Activated CD4-positive, CD25-positive, alpha-beta regulatory T cell treated with anti-CD3 and anti-CD28 coated beads, Interleukin-2, amount 50 U/mL, for 16 hours (primary cell): ENCODE measurements around the gene KRT9.
"Not testable (repeated sequence)": the region's sequence is repeated elsewhere in the genome, so short reads cannot be mapped to it uniquely, and the experiment has no call there.

Experiments used
- DNase-seq: peaks from one replicate; pipeline ENCODE4 v3.0.0-alpha.2; 2020; ENCODE audit warnings: low read depth, low spot score

The KRT9 gene

GRCh38 chr17:41571561-41572434, at the start of gene KRT9:
Gene KRT9 (minus strand): TSS chr17:41572059. CDS start chr17:41571992, 67 bp downstream.
- DNase-seq = no peak

- DNase-seq = not testable (repeated sequence)
Measured at GRCh38 chr17:41621435-41621817, 49.6 kb upstream of the KRT9 start.

DNA sequence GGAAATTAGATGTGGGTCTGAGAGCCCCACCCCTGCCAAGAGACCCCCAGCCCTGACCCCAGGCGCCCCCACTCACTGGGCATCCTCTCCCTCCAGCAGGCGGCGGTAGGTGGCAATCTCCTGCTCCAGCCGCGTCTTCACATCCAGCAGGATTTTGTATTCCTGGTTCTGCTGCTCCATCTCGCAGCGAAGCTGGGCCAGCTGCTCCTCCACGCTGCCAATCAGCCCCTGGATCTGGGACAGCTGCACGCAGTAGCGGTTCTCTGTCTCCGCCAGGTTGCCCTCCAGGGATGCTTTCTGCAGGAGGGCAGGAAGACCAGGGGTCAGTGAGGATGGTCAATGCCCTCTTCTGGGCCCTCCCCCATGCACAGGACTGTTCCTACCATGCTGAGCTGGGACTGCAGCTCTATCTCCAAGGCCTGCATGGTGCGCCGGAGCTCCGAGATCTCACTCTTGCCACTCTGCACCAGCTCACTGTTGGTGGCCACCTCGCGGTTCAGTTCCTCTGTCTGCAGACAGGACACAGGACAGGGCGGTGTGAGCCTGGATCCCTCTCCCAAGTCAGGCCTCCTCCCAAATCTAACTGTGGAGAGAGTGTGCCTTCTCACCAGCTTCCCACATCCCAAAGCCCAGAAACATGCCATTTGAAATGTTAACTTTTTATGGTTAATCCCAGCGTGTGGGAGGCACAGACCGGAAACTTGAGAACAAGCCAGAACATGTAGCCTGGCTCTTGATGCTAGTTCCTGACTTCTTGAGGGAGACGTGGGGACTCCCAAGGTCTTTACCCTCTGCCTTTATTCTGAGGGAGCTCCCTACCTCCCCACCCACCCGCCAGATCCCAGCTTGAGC, 49.0 kb upstream of the KRT9 start:
- DNase-seq = no peak

GRCh38 chr17:41619927-41620582, 48.2 kb upstream of the KRT9 start:
- not testable (repeated sequence) for DNase-seq

DNA sequence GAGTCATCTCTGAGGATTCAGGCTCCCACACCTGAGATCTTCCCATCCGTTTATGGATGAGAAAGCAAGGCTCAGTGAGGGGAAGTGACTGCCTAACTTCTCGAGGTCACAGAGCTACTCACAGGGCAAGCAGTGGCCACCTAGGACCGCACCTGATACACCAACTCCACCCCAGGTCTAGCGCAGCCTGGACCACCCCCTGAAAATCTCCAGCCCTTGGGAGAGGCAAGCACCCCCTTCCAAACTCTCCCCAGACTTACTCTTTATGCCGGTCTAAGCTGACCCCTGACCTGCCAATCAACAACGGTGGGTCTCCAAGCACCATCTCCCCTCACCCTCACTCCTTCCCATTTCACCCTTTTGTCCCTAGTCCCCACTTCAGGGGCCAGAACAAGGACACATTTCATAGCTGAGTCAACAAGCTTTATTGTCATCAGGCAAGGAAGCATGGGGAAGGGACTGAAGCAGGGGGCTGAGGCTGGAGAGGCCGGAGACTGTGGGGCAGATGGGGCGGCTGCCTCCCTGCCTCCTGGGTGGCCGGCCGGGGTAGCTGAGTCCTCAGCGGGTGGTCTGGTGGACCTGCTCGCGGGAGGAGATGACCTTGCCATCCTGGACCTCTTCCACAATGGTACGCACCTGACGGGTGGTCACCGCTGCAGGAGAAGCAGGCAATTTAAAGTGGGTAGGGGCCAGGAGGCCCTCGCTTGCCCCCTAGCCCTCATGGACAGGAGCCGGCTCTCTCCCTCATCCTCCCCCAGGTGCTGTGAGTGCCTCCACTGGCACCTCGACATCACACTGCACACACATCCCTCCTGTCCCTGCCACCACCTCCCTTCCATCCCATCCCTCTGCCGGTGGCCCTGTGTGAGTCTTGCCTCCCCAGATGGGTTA, 47.4 kb upstream of the KRT9 start:
- DNase-seq = no peak

DNA sequence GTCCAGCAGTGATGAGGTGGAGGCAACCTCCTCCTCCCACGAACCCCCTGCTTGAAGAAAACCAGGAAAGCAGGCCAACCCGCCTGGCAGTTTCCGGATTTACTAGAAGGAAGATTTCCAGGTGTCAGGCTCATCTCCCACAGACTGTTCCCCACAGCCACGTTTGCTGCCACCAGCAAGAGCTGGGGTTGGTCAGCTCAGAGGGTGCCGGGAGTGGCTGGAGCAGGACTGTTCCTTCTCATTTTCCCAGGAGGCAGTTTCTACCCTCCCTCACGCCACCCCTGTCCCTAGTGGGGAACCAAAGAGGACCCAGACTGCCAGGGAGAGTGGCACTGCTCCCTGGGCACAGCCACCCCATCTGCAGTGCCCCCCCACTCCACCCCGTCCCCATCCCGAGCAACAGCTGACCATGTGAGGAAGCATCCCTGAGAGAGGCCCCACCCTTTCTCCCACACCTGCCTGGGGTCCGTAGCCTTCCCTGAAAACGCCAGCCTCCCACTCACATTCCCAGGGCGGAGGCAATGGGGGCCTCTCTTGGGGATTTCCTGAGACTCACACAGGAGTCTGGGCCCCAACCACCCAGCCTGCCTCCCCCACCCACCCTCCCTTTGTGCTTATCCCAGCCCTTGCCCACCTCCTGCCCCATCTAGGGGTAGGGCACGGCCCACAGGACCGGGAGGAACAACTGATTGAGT, 46.6 kb upstream of the KRT9 start:
- no peak for DNase-seq

DNA sequence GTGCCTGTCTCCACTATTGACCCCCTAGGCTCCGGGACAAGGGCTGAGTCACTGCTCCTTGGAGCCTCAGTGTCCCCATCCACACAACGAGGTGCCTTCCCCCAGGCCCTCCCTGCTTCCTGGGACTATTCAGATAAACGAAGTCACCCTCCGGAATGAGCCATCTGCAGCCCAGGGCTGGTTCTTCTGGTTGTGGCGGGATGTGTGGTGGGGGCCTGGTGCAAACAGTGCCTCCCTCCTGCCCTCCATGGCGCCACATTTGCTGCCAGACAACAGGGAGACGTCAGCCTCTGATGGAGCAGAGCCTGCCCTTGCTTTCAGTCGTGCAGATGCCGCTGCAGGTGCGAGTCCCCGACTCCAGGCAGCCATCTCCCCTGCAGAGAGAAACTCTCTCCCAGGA, 45.8 kb upstream of the KRT9 start:
- DNase-seq = no peak

DNA sequence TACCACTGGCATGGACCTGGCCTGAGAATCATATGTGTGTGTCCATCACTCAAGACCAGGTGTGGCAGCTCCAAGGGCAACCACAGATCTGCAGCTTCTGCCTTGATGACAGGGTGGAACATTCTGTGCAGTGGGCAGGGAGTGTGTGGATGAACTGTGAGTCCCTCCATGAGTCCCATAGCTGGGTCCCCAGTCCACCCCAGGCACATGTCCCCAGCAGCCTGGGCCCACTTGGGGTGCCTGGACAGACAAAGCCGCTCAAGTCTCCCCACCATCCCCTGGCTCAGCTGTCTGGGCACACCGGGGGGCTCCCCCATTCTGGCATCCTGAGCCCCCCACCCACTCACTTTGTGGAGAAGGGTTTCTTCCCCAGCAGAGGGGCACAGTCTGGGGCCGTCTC, 45.3 kb upstream of the KRT9 start:
- DNase-seq = no peak

- DNase-seq = not testable (repeated sequence)
Measured at GRCh38 chr17:41616486-41616885, 44.6 kb upstream of the KRT9 start.

- no peak for DNase-seq
Measured at GRCh38 chr17:41615454-41615853, 43.6 kb upstream of the KRT9 start.

DNA sequence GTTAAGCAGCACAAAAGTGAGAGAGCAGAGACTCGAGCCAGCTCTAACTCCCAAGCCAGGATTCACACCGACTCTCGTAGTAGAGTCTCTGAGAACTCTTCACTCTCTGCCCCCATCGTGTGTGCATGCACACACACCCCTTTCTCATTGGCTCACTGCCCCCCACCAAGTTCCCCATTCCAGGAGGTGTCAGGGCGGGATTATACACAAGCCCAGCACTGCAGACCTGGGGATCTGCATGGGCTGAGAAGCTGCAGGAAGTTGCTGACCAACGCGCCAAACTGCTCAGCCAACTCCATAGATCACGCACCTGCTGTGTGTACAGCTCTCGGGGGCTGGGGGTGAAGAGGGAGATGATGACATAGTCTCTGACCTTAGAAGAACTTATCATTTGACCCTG, 42.9 kb upstream of the KRT9 start:
- not testable (repeated sequence) for DNase-seq

DNA sequence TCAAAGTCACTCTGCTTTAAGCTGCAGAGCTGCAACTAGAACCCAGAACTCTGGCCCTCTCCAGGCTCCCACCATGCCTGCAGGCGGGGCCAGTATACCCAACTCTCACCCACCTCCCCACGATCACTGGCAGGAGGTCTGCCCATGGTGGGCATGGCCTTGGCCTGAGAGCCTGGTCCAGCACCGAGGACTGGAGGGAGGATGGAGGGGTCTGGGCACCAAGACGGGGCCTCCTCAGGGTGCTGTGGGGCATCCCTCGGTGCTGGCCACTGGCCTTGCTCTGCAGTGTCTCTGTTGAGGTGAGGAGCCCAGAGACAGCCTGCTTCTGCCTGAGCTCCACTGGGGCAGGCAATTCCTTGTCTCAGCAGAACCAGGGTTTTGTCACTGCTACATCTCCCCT, 42.2 kb upstream of the KRT9 start:
- no peak for DNase-seq

- no peak for DNase-seq
Measured at GRCh38 chr17:41613277-41614082, 41.6 kb upstream of the KRT9 start.

DNA sequence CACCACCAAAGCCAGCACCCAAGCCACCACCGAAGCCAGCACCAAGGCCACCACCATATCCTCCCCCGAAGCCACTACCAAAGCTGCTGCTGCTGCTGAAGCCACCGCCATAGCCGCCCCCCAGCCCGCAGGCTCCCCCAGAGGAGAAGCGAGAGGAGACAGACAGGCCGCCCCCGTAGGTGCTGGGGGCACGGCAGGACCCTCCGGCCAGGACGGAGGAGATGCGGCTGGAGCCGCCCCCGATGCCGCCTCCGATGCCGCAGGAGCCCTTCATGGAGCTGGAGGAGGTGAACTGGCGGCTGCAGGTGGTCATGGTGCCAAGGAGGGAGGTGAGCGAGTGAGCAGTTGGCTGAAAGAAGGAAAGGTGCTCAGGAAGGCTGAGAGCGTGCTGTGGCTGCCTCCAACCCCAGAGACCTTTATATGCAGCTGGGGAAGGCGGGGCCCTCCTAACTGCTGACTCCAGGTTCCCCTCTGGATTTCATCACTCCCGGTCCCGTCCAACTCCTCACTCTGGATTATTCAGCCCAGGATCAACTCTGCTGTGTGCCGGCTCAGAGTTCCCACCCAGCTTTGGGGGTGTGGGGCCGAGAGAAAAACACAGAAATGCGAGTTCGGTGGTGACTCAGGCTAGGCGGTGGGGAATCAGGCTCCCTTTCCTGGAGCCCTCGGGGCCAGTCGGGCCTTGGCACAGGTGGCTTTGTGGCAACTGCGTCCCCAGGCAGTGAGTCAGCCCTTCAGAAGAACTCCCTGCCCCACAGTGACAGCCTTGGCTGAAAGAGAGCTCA, 40.7 kb upstream of the KRT9 start, which contains the start of gene KRT16:
Gene KRT16 (minus strand): TSS at position 392 of the 785 bp plus-strand sequence. CDS start 79 bp downstream, at position 313.
- not testable (repeated sequence) for DNase-seq

DNA sequence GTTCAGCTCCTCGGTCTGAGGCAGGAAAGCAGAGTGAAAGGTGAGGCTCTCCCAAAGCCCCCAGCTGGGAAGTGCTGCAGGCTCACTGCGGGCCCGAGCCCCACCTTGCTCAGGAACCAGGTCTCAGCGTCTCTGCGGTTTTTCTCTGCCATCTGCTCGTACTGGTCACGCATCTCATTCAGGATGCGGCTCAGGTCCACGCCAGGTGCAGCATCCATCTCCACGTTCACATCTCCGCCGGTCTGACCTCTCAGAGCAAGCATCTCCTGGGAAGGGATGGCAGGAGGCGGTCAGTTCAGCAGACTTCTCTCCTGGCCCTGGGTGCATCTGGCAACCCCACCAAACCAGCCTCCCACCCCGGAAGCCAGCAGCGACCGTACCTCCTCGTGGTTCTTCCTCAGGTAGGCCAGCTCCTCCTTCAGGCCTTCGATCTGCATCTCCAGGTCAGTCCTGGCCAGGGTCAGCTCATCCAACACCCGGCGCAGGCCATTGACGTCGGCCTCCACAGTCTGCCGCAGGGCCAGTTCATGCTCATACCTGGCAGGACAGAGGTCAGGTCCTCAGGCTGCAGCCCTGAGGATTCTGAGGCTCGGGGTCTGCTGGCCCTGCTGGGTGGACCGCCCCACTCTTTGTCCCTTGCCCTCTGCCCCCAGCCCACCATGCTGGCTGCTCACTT, 39.2 kb upstream of the KRT9 start:
- no peak for DNase-seq

DNA sequence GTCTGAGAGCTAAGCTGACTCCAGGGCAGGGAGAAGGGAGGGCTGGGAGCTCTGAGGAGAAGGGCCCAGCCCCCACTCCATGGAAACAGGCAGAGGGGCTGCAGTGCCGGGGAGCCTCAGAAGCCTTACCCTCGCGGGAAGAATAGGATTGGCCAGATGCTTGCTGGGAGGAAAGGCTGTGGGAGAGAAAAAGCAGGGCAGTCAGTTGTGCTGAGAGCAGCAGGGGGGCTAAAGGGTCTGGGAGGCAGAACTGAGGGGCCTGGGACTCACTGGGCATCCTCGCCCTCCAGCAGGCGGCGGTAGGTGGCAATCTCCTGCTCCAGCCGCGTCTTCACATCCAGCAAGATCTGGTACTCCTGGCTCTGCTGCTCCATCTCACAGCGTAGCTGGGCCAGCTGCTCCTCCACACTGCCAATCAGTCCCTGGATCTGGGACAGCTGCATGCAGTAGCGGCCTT, 38.2 kb upstream of the KRT9 start:
- DNase-seq = not testable (repeated sequence)

GRCh38 chr17:41606930-41607329, 35.1 kb upstream of the KRT9 start:
- DNase-seq = not testable (repeated sequence)

GRCh38 chr17:41602524-41602923, 30.7 kb upstream of the KRT9 start:
- DNase-seq = no peak
